Bronchial epithelial cell (primary cell): ENCODE data around the gene SUN1. TPM values are rescaled to one million over a fixed set of nuclear protein-coding genes. Genes with fewer than 3 reads are reported as not detected.
"Not testable (repeated sequence)": the region's sequence is repeated elsewhere in the genome, so short reads cannot be mapped to it uniquely, and the experiment has no call there.

ENCODE experiments used
- DNase-seq: peaks from one replicate; pipeline ENCODE4 v3.0.0-alpha.2; 2010; ENCODE audit warnings: low read depth
- FAIRE-seq: peaks from 2 replicates; lab custom pipeline; 2011; peaks lifted over from hg19 to GRCh38; lab: Jason Lieb, UNC
- H3K27me3 ChIP-seq: 2 replicates; pipeline ENCODE4 v1.5.1; 2011; ENCODE audit warnings: low read length; ENCODE audit not compliant: control insufficient read depth, insufficient read depth
- H3K36me3 ChIP-seq: 2 replicates; pipeline ENCODE4 v1.5.1; 2011; ENCODE audit warnings: low read length; ENCODE audit not compliant: control insufficient read depth, insufficient read depth
- H3K4me3 ChIP-seq: 2 replicates; pipeline ENCODE4 v1.5.1; 2011; ENCODE audit warnings: mild to moderate bottlenecking, low read depth, low read length, control low read depth
- total RNA-seq: library from RNA; depleted of rRNA; stranded (reverse); fragments of >200 nt; gene quantifications from 2 replicates; pipeline ENCODE4 v1.2.1, GENCODE V29; 2014
- TF ChIP-seq, protein P1 (sequence below): IDR thresholded peaks from 2 replicates; pipeline ENCODE4 v1.5.1; 2011; ENCODE audit warnings: mild to moderate bottlenecking, moderate library complexity, low read length, control low read depth, inconsistent platforms; ENCODE audit not compliant: insufficient read depth, severe bottlenecking

The SUN1 gene
- total RNA-seq, 1 donor from 2014 or later = 176 TPM

- H3K36me3 ChIP-seq = no peaks in the 10 kb centered on the region
- TF ChIP-seq, protein P1, sequence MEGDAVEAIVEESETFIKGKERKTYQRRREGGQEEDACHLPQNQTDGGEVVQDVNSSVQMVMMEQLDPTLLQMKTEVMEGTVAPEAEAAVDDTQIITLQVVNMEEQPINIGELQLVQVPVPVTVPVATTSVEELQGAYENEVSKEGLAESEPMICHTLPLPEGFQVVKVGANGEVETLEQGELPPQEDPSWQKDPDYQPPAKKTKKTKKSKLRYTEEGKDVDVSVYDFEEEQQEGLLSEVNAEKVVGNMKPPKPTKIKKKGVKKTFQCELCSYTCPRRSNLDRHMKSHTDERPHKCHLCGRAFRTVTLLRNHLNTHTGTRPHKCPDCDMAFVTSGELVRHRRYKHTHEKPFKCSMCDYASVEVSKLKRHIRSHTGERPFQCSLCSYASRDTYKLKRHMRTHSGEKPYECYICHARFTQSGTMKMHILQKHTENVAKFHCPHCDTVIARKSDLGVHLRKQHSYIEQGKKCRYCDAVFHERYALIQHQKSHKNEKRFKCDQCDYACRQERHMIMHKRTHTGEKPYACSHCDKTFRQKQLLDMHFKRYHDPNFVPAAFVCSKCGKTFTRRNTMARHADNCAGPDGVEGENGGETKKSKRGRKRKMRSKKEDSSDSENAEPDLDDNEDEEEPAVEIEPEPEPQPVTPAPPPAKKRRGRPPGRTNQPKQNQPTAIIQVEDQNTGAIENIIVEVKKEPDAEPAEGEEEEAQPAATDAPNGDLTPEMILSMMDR = no peak
- no peak overlapping the region for H3K4me3 ChIP-seq
- FAIRE-seq (no peak), DNase-seq (no peak)
- no peaks in the 10 kb centered on the region for H3K27me3 ChIP-seq
Observed at GRCh38 chr7:802500-803242, 29.6 kb upstream of the SUN1 start.

GRCh38 chr7:803243-803635, 29.0 kb upstream of the SUN1 start:
- Histone ChIP-seq H3K36me3 (no peaks in the 10 kb centered on the region), H3K4me3 (no peak overlapping the region), H3K27me3 (no peaks in the 10 kb centered on the region)
- DNase-seq (no peak), FAIRE-seq (no peak)
- TF ChIP-seq, protein P1 = no peak

DNA sequence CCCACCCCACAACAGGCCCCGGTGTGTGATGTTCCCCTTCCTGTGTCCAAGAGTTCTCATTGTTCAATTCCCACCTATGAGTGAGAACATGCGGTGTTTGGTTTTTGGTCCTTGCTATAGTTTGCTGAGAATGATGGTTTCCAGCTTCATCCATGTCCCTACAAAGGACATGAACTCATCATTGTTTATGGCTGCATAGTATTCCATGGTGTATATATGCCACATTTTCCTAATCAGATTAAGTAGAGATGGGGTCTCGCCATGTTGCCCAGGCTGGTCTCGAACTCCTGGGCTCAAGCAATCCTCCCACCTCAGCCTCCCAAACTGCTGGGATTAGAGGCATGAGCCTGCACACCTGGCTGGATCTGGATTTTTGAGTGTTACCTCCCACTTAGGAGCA, 28.5 kb upstream of the SUN1 start:
- H3K36me3 ChIP-seq, H3K27me3 ChIP-seq, DNase-seq, FAIRE-seq, H3K4me3 ChIP-seq: not testable (repeated sequence)

GRCh38 chr7:805261-805660, 27.0 kb upstream of the SUN1 start:
- no peak for DNase-seq
- TF ChIP-seq, protein P1 = no peak
- no peak overlapping the region for H3K4me3 ChIP-seq
- FAIRE-seq = no peak
- H3K36me3 ChIP-seq = no peaks in the 10 kb centered on the region
- no peaks in the 10 kb centered on the region for H3K27me3 ChIP-seq

DNA sequence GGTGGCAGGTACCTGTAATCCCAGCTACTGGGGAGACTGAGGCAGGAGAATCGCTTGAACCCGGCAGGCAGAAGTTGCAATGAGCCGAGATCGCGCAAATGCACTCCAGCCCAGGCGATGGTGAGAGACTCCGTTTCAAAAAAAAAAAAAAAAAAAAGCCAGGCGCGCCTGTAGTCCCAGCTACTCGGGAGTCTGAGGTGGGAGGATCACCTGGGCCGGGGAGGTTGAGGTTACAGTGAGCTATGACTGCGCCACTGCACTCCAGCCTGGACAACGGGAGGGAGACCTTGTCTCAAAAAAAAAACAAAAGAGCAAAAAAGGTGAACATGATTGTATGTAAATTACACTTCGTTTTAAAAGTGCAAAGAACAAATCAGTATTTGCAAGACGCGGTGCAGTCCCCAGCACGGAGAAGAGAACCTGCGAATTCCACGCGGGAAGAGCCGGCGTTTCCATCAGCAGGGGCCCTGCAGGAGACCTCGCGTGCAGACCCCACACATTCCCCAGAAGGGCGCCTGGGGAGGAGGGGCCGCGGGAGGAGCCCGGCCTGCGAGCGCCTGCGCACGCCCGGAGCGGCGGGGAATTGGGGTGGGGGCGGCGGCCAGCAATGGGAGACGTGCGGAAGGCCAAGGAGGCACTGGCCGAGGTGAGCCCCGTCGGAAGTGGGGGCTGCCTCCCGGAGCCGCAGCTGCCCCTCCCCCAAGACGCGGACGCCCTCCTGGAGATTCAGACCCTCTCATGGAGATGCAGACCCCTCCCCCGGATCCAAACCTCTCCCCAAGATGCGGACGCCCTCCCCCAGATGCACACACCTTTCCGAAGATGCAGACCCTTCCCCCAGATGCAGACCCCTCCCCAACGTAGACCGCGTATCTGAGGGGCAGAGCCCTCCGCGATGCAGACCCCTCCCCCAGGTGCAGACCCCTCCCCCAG, 16.7 kb upstream of the SUN1 start:
- Histone ChIP-seq H3K36me3 (no peaks in the 10 kb centered on the region), H3K27me3 (no peaks in the 10 kb centered on the region), H3K4me3 (peak overlapping the region; percentile 91)
- DNase-seq = no peak
- TF ChIP-seq, protein P1 = no peak
- FAIRE-seq = no peak

DNA sequence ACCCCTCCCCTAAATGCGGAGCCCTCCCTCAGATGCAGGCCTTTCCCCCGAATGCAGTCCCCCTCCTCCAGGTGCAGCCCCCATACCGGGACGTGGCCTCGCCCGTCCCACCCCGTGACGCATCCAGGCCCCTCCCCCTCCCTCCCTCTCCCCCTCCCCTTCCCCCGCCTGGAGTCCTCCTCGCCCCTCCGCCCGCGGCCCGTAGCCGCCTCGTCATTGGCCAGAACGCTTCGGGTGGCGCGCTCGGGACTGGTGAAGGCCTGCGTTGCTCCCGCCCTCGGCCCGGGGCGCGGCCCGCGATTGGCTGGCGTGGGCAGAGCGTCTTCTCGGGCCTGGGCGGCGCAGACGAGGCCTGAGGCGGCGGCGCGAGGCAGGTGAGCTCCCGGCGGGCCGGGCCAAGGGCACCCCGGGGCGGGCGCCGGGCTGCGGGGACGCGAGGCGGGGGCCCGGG, 16.0 kb upstream of the SUN1 start:
- peak; percentile 88 for DNase-seq
- no peak for FAIRE-seq
- TF ChIP-seq, protein P1 = no peak

More for the DNA sequence above, 16.0 kb upstream of the SUN1 start:
- H3K4me3 ChIP-seq = peak overlapping the region; percentile 91
- H3K36me3 ChIP-seq = no peaks in the 10 kb centered on the region
- no peaks in the 10 kb centered on the region for H3K27me3 ChIP-seq
